ENCODE measurements around the gene CSF1. TPM values are rescaled to one million over a fixed set of nuclear protein-coding genes. Genes with fewer than 3 reads are reported as not detected.
A peak's percentile ranks its signal among the peaks of the same experiment; 100 is the strongest.

The CSF1 gene
- polyA plus RNA-seq, 1 donor (not counting 4 experiments of a cell fraction or from before 2014, with no cell fraction given), result 1.8 TPM

DNA sequence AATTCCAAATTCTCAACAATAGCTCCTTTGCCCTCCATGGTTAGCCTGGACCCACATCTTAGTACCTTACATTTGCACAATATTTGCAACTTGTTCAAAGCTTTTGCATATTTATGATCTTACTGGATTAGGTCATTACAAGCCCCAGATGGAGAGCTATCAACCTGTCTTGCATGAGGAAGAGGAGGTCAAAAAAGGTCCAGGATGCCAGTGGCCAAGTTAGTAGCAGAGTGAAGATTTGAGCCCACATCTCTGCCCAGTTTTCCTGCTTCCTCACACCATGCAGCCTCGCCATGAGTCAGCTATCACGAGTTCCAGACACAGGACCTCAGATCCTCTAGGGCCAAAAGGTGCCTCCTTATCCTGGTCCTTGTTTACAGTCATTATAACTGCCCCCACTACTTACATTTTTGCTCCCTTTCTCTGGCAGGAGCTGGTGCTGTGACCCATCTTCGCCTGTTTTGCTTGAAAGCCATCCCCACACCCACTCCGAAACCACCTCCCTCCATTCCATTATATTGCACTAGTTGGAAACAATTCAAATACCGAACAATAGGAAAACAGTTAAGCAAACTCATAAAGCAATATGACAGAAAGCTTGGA, 68.9 kb downstream of the CSF1 start:
- Histone ChIP-seq H3K9me1 (ENCODE audit: control insufficient read depth, extremely low read depth, insufficient read depth, low read length) (no peaks in the 10 kb centered on the region), H3K27ac (ENCODE audit: control insufficient read depth, insufficient read depth, low read length) (no peak overlapping the region), H3K4me3 (ENCODE audit: control insufficient read depth in 2 of 3, extremely low read depth in 1 of 3, insufficient read depth in 2 of 3, low read depth in 1 of 3, low read length in 3 of 3) (no peak overlapping the region), H3K36me3 (ENCODE audit: control insufficient read depth in 2 of 2, extremely low read depth in 1 of 2, insufficient read depth in 2 of 2, low read length in 2 of 2) (no peaks in the 10 kb centered on the region), H3K4me1 (ENCODE audit: control insufficient read depth, extremely low read depth, insufficient read depth, low read length) (peaks cover 16% of the 10 kb centered on the region), H2AFZ (ENCODE audit: control insufficient read depth, low read length) (no peak overlapping the region), H3K79me2 (ENCODE audit: control insufficient read depth, insufficient read depth, low read length) (no peaks in the 10 kb centered on the region), H3K9me3 (ENCODE audit: control insufficient read depth, low read depth, low read length) (no peaks in the 10 kb centered on the region), H4K20me1 (ENCODE audit: control insufficient read depth, extremely low read depth, insufficient read depth, low read length) (no peaks in the 10 kb centered on the region), H3K27me3 (ENCODE audit: control insufficient read depth, extremely low read depth, insufficient read depth, low read length) (no peaks in the 10 kb centered on the region), H3K4me2 (ENCODE audit: control insufficient read depth, extremely low read depth, insufficient read depth, low read depth, low read length) (peak overlapping the region; percentile 9), H3K9ac (ENCODE audit: control insufficient read depth, extremely low read depth, insufficient read depth, low read length) (no peak overlapping the region)
- DNase-seq (ENCODE audit: low read depth, low spot score) (no peak), FAIRE-seq (no peak)
- TF ChIP-seq, protein P1, sequence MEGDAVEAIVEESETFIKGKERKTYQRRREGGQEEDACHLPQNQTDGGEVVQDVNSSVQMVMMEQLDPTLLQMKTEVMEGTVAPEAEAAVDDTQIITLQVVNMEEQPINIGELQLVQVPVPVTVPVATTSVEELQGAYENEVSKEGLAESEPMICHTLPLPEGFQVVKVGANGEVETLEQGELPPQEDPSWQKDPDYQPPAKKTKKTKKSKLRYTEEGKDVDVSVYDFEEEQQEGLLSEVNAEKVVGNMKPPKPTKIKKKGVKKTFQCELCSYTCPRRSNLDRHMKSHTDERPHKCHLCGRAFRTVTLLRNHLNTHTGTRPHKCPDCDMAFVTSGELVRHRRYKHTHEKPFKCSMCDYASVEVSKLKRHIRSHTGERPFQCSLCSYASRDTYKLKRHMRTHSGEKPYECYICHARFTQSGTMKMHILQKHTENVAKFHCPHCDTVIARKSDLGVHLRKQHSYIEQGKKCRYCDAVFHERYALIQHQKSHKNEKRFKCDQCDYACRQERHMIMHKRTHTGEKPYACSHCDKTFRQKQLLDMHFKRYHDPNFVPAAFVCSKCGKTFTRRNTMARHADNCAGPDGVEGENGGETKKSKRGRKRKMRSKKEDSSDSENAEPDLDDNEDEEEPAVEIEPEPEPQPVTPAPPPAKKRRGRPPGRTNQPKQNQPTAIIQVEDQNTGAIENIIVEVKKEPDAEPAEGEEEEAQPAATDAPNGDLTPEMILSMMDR (optimal IDR thresholded peaks at IDR 0.05 in 1 of 3, IDR thresholded peaks at IDR 0.05 in 1 of 3, conservative IDR thresholded peaks at IDR 0.05 in 1 of 3; ENCODE audit: extremely low read depth in 1 of 3, insufficient read depth in 2 of 3, low read length in 3 of 3), result no peak
- TF ChIP-seq EZH2 (IDR thresholded peaks at IDR 0.05; ENCODE audit: low read length), result no peak
- dilution Hi-C loops (cut with MboI; ENCODE audit: extremely low pct_ligation_motif_present, low sequenced_read_pairs), result no loop called here

Other genes starting within 250 kb of the CSF1 start
- gene GSTM2, start 242.8 kb upstream of the CSF1 start, polyA plus RNA-seq, result 11.1 to 14.9 TPM (median 14.7 TPM) in 3 replicates
- 11.2 to 18.2 TPM (median 13.5 TPM) in 3 replicates for gene GSTM1, start 223.0 kb upstream of the CSF1 start, polyA plus RNA-seq
- gene GSTM5, start 198.6 kb upstream of the CSF1 start, polyA plus RNA-seq, result not detected in 3 replicates
- gene GSTM3, start 169.8 kb upstream of the CSF1 start, polyA plus RNA-seq, result 113 to 158 TPM (median 115 TPM) in 3 replicates
- not detected in 3 replicates for gene EPS8L3, start 146.9 kb upstream of the CSF1 start, polyA plus RNA-seq
- 50.2 to 64.8 TPM (median 61.6 TPM) in 3 replicates for gene AHCYL1, start 73.9 kb downstream of the CSF1 start, polyA plus RNA-seq
- gene STRIP1, start 123.8 kb downstream of the CSF1 start, polyA plus RNA-seq, result 24.6 to 31.8 TPM (median 28.9 TPM) in 3 replicates
- gene ALX3, start 159.8 kb downstream of the CSF1 start, polyA plus RNA-seq, result not detected in 3 replicates
- gene UBL4B, start 201.6 kb downstream of the CSF1 start, polyA plus RNA-seq, result not detected in 3 replicates
- 0.07 to 0.25 TPM (median 0.13 TPM) in 3 replicates for gene SLC6A17, start 239.6 kb downstream of the CSF1 start, polyA plus RNA-seq

Data from keratinocyte (primary cell).